Gastrocnemius medialis (tissue), 4 donors: ENCODE measurements around the gene UGGT2.

ENCODE experiments used
- CTCF ChIP-seq, 5 experiments: fragments of 450-650 bp in 3 of 5; fragments of 200-600 bp in 2 of 5; sonication (generic) in 2 of 5; IDR thresholded peaks in 4 of 5; conservative IDR thresholded peaks in 1 of 5; 1 replicate in 4 of 5; 2 replicates in 1 of 5; pipeline ENCODE4 v1.5.1; 2016 to 2019; ENCODE audit warnings: antibody characterized with exemption in 5 of 5, mild to moderate bottlenecking in 3 of 5, moderate library complexity in 3 of 5
- POLR2A ChIP-seq, 2 donors: fragments of 450-650 bp; IDR thresholded peaks; one replicate each; pipeline ENCODE4 v1.6.1; 2017; ENCODE audit warnings: antibody characterized with exemption in 2 of 2, mild to moderate bottlenecking in 2 of 2, moderate library complexity in 2 of 2

DNA sequence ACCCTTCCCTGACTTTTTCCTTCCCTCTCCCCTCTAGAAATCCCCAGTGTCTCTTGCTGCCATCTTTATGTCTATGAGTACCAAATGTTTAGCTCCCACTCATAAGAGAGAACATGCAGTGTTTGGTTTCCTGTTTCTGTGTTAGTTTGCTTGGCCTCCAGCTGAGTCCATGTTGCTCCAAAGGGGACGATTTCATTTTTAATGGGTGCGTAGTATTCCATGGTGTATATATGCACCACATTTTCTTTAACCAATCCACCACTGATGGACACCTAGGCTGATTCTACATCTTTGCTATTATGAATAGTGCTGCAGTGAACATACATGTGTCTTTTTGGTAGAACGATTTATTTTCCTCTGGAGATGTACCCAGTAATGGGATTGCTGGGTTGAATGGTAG, 123.8 kb downstream of the UGGT2 start:
- TF ChIP-seq CTCF (IDR thresholded peaks at IDR 0.05 in 4 of 5, conservative IDR thresholded peaks at IDR 0.05 in 1 of 5) (no peak), POLR2A (IDR thresholded peaks at IDR 0.05) (no peak)
